Fibroblast of lung (primary cell): ENCODE measurements around the gene METAP1D. TPM values are rescaled to one million over a fixed set of nuclear protein-coding genes. Genes with fewer than 3 reads are reported as not detected.

Experiments used
- DNase-seq, 2 donors: peaks; one replicate each; pipeline versions ENCODE4 v3.0.0 to v3.0.0-alpha.2; 2010; ENCODE audit warnings: low read depth in 2 of 2
- H2AFZ ChIP-seq: 2 replicates; pipeline ENCODE4 v1.5.1; 2012; ENCODE audit warnings: low read length, control low read depth, inconsistent platforms
- H3K27ac ChIP-seq: 2 replicates; pipeline ENCODE4 v1.5.1; 2011; ENCODE audit warnings: low read length, control low read depth; ENCODE audit not compliant: insufficient read depth
- H3K27me3 ChIP-seq: 2 replicates; pipeline ENCODE4 v1.5.1; 2011; ENCODE audit warnings: mild to moderate bottlenecking, low read length; ENCODE audit not compliant: control insufficient read depth, insufficient read depth
- H3K36me3 ChIP-seq: 2 replicates; pipeline ENCODE4 v1.5.1; 2011; ENCODE audit warnings: low read length; ENCODE audit not compliant: control insufficient read depth, insufficient read depth
- H3K4me1 ChIP-seq: 2 replicates; pipeline ENCODE4 v1.5.1; 2011; ENCODE audit warnings: low read length; ENCODE audit not compliant: control insufficient read depth, insufficient read depth; ENCODE audit errors: extremely low read depth
- H3K4me2 ChIP-seq: 2 replicates; pipeline ENCODE4 v1.5.1; 2011; ENCODE audit warnings: low read length, control low read depth; ENCODE audit not compliant: insufficient read depth; ENCODE audit errors: extremely low read depth
- H3K4me3 ChIP-seq, 4 experiments: fragments of 200-600 bp in 1 of 4; sonication (generic) in 1 of 4; replicated peaks in 1 of 4; 2 replicates each; pipeline ENCODE4 v1.5.1; 2011 to 2016; ENCODE audit warnings: low read length in 4 of 4, low read depth in 3 of 4, mild to moderate bottlenecking in 3 of 4, control low read depth in 2 of 4, inconsistent platforms in 1 of 4, mixed read lengths in 1 of 4; ENCODE audit not compliant: insufficient read depth in 1 of 4; ENCODE audit errors: control extremely low read depth in 1 of 4
- H3K79me2 ChIP-seq: 2 replicates; pipeline ENCODE4 v1.5.1; 2012; ENCODE audit warnings: mild to moderate bottlenecking, low read length, inconsistent platforms; ENCODE audit not compliant: control insufficient read depth, insufficient read depth
- H3K9ac ChIP-seq: 2 replicates; pipeline ENCODE4 v1.5.1; 2011; ENCODE audit warnings: mild to moderate bottlenecking, low read length, control low read depth; ENCODE audit not compliant: insufficient read depth
- H3K9me3 ChIP-seq: 2 replicates; pipeline ENCODE4 v1.5.1; 2012; ENCODE audit warnings: low read depth, low read length; ENCODE audit not compliant: control insufficient read depth, insufficient read depth
- H4K20me1 ChIP-seq: 2 replicates; pipeline ENCODE4 v1.5.1; 2011; ENCODE audit warnings: low read length; ENCODE audit not compliant: control insufficient read depth, insufficient read depth; ENCODE audit errors: extremely low read depth
- CTCF ChIP-seq, 2 donors: IDR thresholded peaks in 1 of 2; conservative IDR thresholded peaks in 1 of 2; 1 replicate in 1 of 2; 2 replicates in 1 of 2; pipeline ENCODE4 v1.5.1; 2011 to 2012; ENCODE audit warnings: low read length in 2 of 2, control low read depth in 1 of 2, inconsistent platforms in 1 of 2, low read depth in 1 of 2, mild to moderate bottlenecking in 1 of 2
- EZH2 ChIP-seq: IDR thresholded peaks from 2 replicates; pipeline ENCODE4 v1.5.1; 2012; ENCODE audit warnings: low read length, control low read depth, mild to moderate bottlenecking; ENCODE audit errors: missing control alignments
- polyA plus RNA-seq, 2 donors: library from polyadenylated mRNA; depleted of rRNA in 1 of 2; stranded (reverse) in 1 of 2; unstranded in 1 of 2; fragments of >200 nt; gene quantifications; 2 replicates each; pipeline ENCODE4 v1.2.1, GENCODE V29; 2011 to 2012; ENCODE audit warnings: missing spikeins in 1 of 2
- total RNA-seq: library from RNA; depleted of rRNA; stranded (reverse); fragments of >200 nt; gene quantifications from 2 replicates; pipeline ENCODE4 v1.2.1, GENCODE V29; 2014

The METAP1D gene
- total and polyA plus RNA-seq, 2 donors (not counting 1 experiment from before 2014, with no cell fraction given): 6.7 to 6.8 TPM

- H3K27me3 ChIP-seq: peaks cover 75% of the 10 kb centered on the region
- H3K4me3 ChIP-seq: peak overlapping the region in 2 of 4 experiments; percentile 64 to 65
- TF ChIP-seq CTCF (conservative IDR thresholded peaks at IDR 0.05 in 1 of 2, IDR thresholded peaks at IDR 0.05 in 1 of 2; ENCODE audit: low read depth in 1 of 2, low read length in 2 of 2): no peak
- no peaks in the 10 kb centered on the region for H3K9me3 ChIP-seq
- H2AFZ ChIP-seq: no peak overlapping the region
- H3K27ac ChIP-seq: no peak overlapping the region
- H4K20me1 ChIP-seq: no peaks in the 10 kb centered on the region
- no peak for DNase-seq
- peak overlapping the region; percentile 83 for H3K4me2 ChIP-seq
- H3K79me2 ChIP-seq: no peaks in the 10 kb centered on the region
- H3K4me1 ChIP-seq: peaks cover 6% of the 10 kb centered on the region
- no peak overlapping the region for H3K9ac ChIP-seq
- no peaks in the 10 kb centered on the region for H3K36me3 ChIP-seq
Measured at GRCh38 chr2:172084395-172084644, 84.6 kb downstream of the METAP1D start.

- no peaks in the 10 kb centered on the region for H4K20me1 ChIP-seq
- H3K27ac ChIP-seq: peak overlapping the region; percentile 8
- H3K4me1 ChIP-seq: peaks cover 6% of the 10 kb centered on the region
- no peak for TF ChIP-seq CTCF (conservative IDR thresholded peaks at IDR 0.05 in 1 of 2, IDR thresholded peaks at IDR 0.05 in 1 of 2; ENCODE audit: low read depth in 1 of 2, low read length in 2 of 2)
- no peak for TF ChIP-seq EZH2
- H3K36me3 ChIP-seq: no peaks in the 10 kb centered on the region
- peak; percentile 91 to 93 for DNase-seq
- peak overlapping the region; percentile 55 for H2AFZ ChIP-seq
- H3K4me2 ChIP-seq: peak overlapping the region; percentile 83
- peaks cover 81% of the 10 kb centered on the region for H3K27me3 ChIP-seq
- H3K9ac ChIP-seq: peak overlapping the region; percentile 20
- H3K4me3 ChIP-seq: peak overlapping the region; percentile 47 to 65 (median 57)
- no peaks in the 10 kb centered on the region for H3K9me3 ChIP-seq
- H3K79me2 ChIP-seq: no peaks in the 10 kb centered on the region
Measured at GRCh38 chr2:172084645-172085459, 85.1 kb downstream of the METAP1D start.

- peak within 1 kb of the TSS; percentile 83 for H3K4me2 ChIP-seq
- H3K9ac ChIP-seq: peak within 1 kb of the TSS; percentile 20
- peaks cover 88% of the 10 kb centered on the region for H3K27me3 ChIP-seq
- no peaks in the 10 kb centered on the region for H3K9me3 ChIP-seq
- H3K4me1 ChIP-seq: peaks cover 6% of the 10 kb centered on the region
- no peak for DNase-seq
- H3K79me2 ChIP-seq: no peaks in the 10 kb centered on the region
- H3K4me3 ChIP-seq: peak within 1 kb of the TSS; percentile 47 to 65 (median 57)
- no peaks in the 10 kb centered on the region for H3K36me3 ChIP-seq
- H4K20me1 ChIP-seq: no peaks in the 10 kb centered on the region
- TF ChIP-seq EZH2: peak; percentile 85
- TF ChIP-seq CTCF (conservative IDR thresholded peaks at IDR 0.05 in 1 of 2, IDR thresholded peaks at IDR 0.05 in 1 of 2; ENCODE audit: low read depth in 1 of 2, low read length in 2 of 2): no peak
- peak within 1 kb of the TSS; percentile 55 for H2AFZ ChIP-seq
- H3K27ac ChIP-seq: peak within 1 kb of the TSS; percentile 8
Measured at GRCh38 chr2:172085460-172086159, 85.9 kb downstream of the METAP1D start, which contains the start of gene DLX1. Gene DLX1, plus strand, starts transcription at chr2:172085507. Its CDS starts 171 bp downstream, at chr2:172085678.
